ENCODE data around the gene YPEL1.

- no peak for TF ChIP-seq ZNF660 (CRISPR knock-in tag; IDR thresholded peaks at IDR 0.05; ENCODE audit: borderline replicate concordance, low read depth)
- no peak for TF ChIP-seq PREB (CRISPR knock-in tag; IDR thresholded peaks at IDR 0.05)
- TF ChIP-seq ISL2 (CRISPR knock-in tag; IDR thresholded peaks at IDR 0.05) = no peak
- TF ChIP-seq EP300 (IDR thresholded peaks at IDR 0.05; ENCODE audit: low read depth in 2 of 2, low read length in 2 of 2) = no peak
- no peak for TF ChIP-seq EP300 (CRISPR knock-in tag; IDR thresholded peaks at IDR 0.05; ENCODE audit: borderline replicate concordance)
- TF ChIP-seq SMC3 (IDR thresholded peaks at IDR 0.05; ENCODE audit: low read length) = no peak
- no peak for TF ChIP-seq TAF1 (CRISPR knock-in tag; IDR thresholded peaks at IDR 0.05)
- no peak for TF ChIP-seq MXD1 (CRISPR knock-in tag; IDR thresholded peaks at IDR 0.05)
- TF ChIP-seq ONECUT2 (CRISPR knock-in tag; IDR thresholded peaks at IDR 0.05) = no peak
- no peak for TF ChIP-seq PBX3 (CRISPR knock-in tag; IDR thresholded peaks at IDR 0.05; ENCODE audit: borderline replicate concordance)
- no peak for TF ChIP-seq ZNF878 (CRISPR knock-in tag; IDR thresholded peaks at IDR 0.05)
These were observed 61.9 kb downstream of the YPEL1 start for GRCh38 chr22:21673534-21674321.

All from HepG2 (cell line).